Measurements from ENCODE around the gene CELA3A. TPM values are rescaled to one million over a fixed set of nuclear protein-coding genes. Genes with fewer than 3 reads are reported as not detected.
"Not testable (repeated sequence)": the region's sequence is repeated elsewhere in the genome, so short reads cannot be mapped to it uniquely, and the experiment has no call there.

The CELA3A gene
- total RNA-seq, 1 donor = not detected

- no peaks in the 10 kb centered on the region for H4K20me1 ChIP-seq (ENCODE audit: insufficient read depth, low read length)
- H3K4me1 ChIP-seq (ENCODE audit: insufficient read depth, low read length) = peaks cover 12% of the 10 kb centered on the region
- no peak overlapping the region for H3K27ac ChIP-seq (ENCODE audit: low read depth, low read length)
- H3K4me2 ChIP-seq (ENCODE audit: insufficient read depth, low read length) = peak overlapping the region; percentile 51
- H3K4me3 ChIP-seq (ENCODE audit: insufficient read depth, low read length) = no peak overlapping the region
- no peaks in the 10 kb centered on the region for H3K79me2 ChIP-seq (ENCODE audit: insufficient read depth, low read length)
- H3K9me3 ChIP-seq (ENCODE audit: low read depth, low read length) = no peaks in the 10 kb centered on the region
- no peak for TF ChIP-seq CTCF (IDR thresholded peaks at IDR 0.05; ENCODE audit: extremely low read depth, low read depth, low read length)
- no peaks in the 10 kb centered on the region for H3K27me3 ChIP-seq (ENCODE audit: insufficient read depth, low read length)
- no peaks in the 10 kb centered on the region for H3K36me3 ChIP-seq (ENCODE audit: insufficient read depth, low read length)
- no peak overlapping the region for H2AFZ ChIP-seq (ENCODE audit: low read length)
- DNase-seq (ENCODE audit: insufficient read length, low spot score, missing footprints) = peak; percentile 90
These were observed 35.0 kb upstream of the CELA3A start for GRCh38 chr1:21966247-21967000.

- H3K4me2 ChIP-seq (ENCODE audit: insufficient read depth, low read length); H3K9me3 ChIP-seq (ENCODE audit: low read depth, low read length); H3K27ac ChIP-seq (ENCODE audit: low read depth, low read length); H4K20me1 ChIP-seq (ENCODE audit: insufficient read depth, low read length); H3K36me3 ChIP-seq (ENCODE audit: insufficient read depth, low read length); H3K79me2 ChIP-seq (ENCODE audit: insufficient read depth, low read length); H3K27me3 ChIP-seq (ENCODE audit: insufficient read depth, low read length); H3K4me3 ChIP-seq (ENCODE audit: insufficient read depth, low read length); H2AFZ ChIP-seq (ENCODE audit: low read length); DNase-seq (ENCODE audit: insufficient read length, low spot score, missing footprints): not testable (repeated sequence)
- peaks cover 12% of the 10 kb centered on the region for H3K4me1 ChIP-seq (ENCODE audit: insufficient read depth, low read length)
These were observed 34.2 kb upstream of the CELA3A start for GRCh38 chr1:21967216-21967615.

GRCh38 chr1:21969066-21969465 is 32.4 kb upstream of the CELA3A start:
- not testable (repeated sequence) for H3K27me3 ChIP-seq (ENCODE audit: insufficient read depth, low read length); H3K79me2 ChIP-seq (ENCODE audit: insufficient read depth, low read length); H3K27ac ChIP-seq (ENCODE audit: low read depth, low read length); H2AFZ ChIP-seq (ENCODE audit: low read length); DNase-seq (ENCODE audit: insufficient read length, low spot score, missing footprints); H3K4me3 ChIP-seq (ENCODE audit: insufficient read depth, low read length); H4K20me1 ChIP-seq (ENCODE audit: insufficient read depth, low read length); H3K4me2 ChIP-seq (ENCODE audit: insufficient read depth, low read length); H3K9me3 ChIP-seq (ENCODE audit: low read depth, low read length); H3K36me3 ChIP-seq (ENCODE audit: insufficient read depth, low read length)
- peaks cover 12% of the 10 kb centered on the region for H3K4me1 ChIP-seq (ENCODE audit: insufficient read depth, low read length)

GRCh38 chr1:21970523-21970922 is 30.9 kb upstream of the CELA3A start:
- not testable (repeated sequence) for H4K20me1 ChIP-seq (ENCODE audit: insufficient read depth, low read length); H3K36me3 ChIP-seq (ENCODE audit: insufficient read depth, low read length); H3K9me3 ChIP-seq (ENCODE audit: low read depth, low read length); H3K79me2 ChIP-seq (ENCODE audit: insufficient read depth, low read length); H2AFZ ChIP-seq (ENCODE audit: low read length); H3K27ac ChIP-seq (ENCODE audit: low read depth, low read length); H3K4me2 ChIP-seq (ENCODE audit: insufficient read depth, low read length); DNase-seq (ENCODE audit: insufficient read length, low spot score, missing footprints); H3K27me3 ChIP-seq (ENCODE audit: insufficient read depth, low read length); H3K4me3 ChIP-seq (ENCODE audit: insufficient read depth, low read length)
- peaks cover 12% of the 10 kb centered on the region for H3K4me1 ChIP-seq (ENCODE audit: insufficient read depth, low read length)

GRCh38 chr1:21972973-21973441 is 28.4 kb upstream of the CELA3A start:
- H3K27ac ChIP-seq (ENCODE audit: low read depth, low read length); H3K4me2 ChIP-seq (ENCODE audit: insufficient read depth, low read length); H3K4me3 ChIP-seq (ENCODE audit: insufficient read depth, low read length); H3K9me3 ChIP-seq (ENCODE audit: low read depth, low read length); H3K27me3 ChIP-seq (ENCODE audit: insufficient read depth, low read length); H4K20me1 ChIP-seq (ENCODE audit: insufficient read depth, low read length); H2AFZ ChIP-seq (ENCODE audit: low read length); H3K36me3 ChIP-seq (ENCODE audit: insufficient read depth, low read length); H3K4me1 ChIP-seq (ENCODE audit: insufficient read depth, low read length); H3K79me2 ChIP-seq (ENCODE audit: insufficient read depth, low read length); DNase-seq (ENCODE audit: insufficient read length, low spot score, missing footprints): not testable (repeated sequence)

- not testable (repeated sequence) for H2AFZ ChIP-seq (ENCODE audit: low read length); H3K4me1 ChIP-seq (ENCODE audit: insufficient read depth, low read length); H3K9me3 ChIP-seq (ENCODE audit: low read depth, low read length); H3K27ac ChIP-seq (ENCODE audit: low read depth, low read length); H3K36me3 ChIP-seq (ENCODE audit: insufficient read depth, low read length); H3K79me2 ChIP-seq (ENCODE audit: insufficient read depth, low read length); H4K20me1 ChIP-seq (ENCODE audit: insufficient read depth, low read length); H3K4me2 ChIP-seq (ENCODE audit: insufficient read depth, low read length); DNase-seq (ENCODE audit: insufficient read length, low spot score, missing footprints); H3K27me3 ChIP-seq (ENCODE audit: insufficient read depth, low read length); H3K4me3 ChIP-seq (ENCODE audit: insufficient read depth, low read length)
These were observed 27.5 kb upstream of the CELA3A start for GRCh38 chr1:21973948-21974347.

- not testable (repeated sequence) for H3K4me3 ChIP-seq (ENCODE audit: insufficient read depth, low read length); H3K9me3 ChIP-seq (ENCODE audit: low read depth, low read length); H3K4me2 ChIP-seq (ENCODE audit: insufficient read depth, low read length); H3K36me3 ChIP-seq (ENCODE audit: insufficient read depth, low read length); H3K27ac ChIP-seq (ENCODE audit: low read depth, low read length); H4K20me1 ChIP-seq (ENCODE audit: insufficient read depth, low read length); H3K4me1 ChIP-seq (ENCODE audit: insufficient read depth, low read length); H3K79me2 ChIP-seq (ENCODE audit: insufficient read depth, low read length); H3K27me3 ChIP-seq (ENCODE audit: insufficient read depth, low read length); DNase-seq (ENCODE audit: insufficient read length, low spot score, missing footprints)
- H2AFZ ChIP-seq (ENCODE audit: low read length) = peak overlapping the region; percentile 20
These were observed 26.8 kb upstream of the CELA3A start for GRCh38 chr1:21974699-21975098.

- not testable (repeated sequence) for DNase-seq (ENCODE audit: insufficient read length, low spot score, missing footprints); H3K4me2 ChIP-seq (ENCODE audit: insufficient read depth, low read length); H4K20me1 ChIP-seq (ENCODE audit: insufficient read depth, low read length)
These were observed 26.2 kb upstream of the CELA3A start for GRCh38 chr1:21975296-21975695.

More at GRCh38 chr1:21975296-21975695, 26.2 kb upstream of the CELA3A start:
- not testable (repeated sequence) for H2AFZ ChIP-seq (ENCODE audit: low read length); H3K27me3 ChIP-seq (ENCODE audit: insufficient read depth, low read length); H3K9me3 ChIP-seq (ENCODE audit: low read depth, low read length); H3K27ac ChIP-seq (ENCODE audit: low read depth, low read length); H3K79me2 ChIP-seq (ENCODE audit: insufficient read depth, low read length); H3K36me3 ChIP-seq (ENCODE audit: insufficient read depth, low read length); H3K4me1 ChIP-seq (ENCODE audit: insufficient read depth, low read length); H3K4me3 ChIP-seq (ENCODE audit: insufficient read depth, low read length)
